K562 (cell line): ENCODE data around the gene CALM3. TPM values are rescaled to one million over a fixed set of nuclear protein-coding genes. Genes with fewer than 3 reads are reported as not detected.

ENCODE experiments used
- ARID4B ChIP-seq: sonication (generic); formaldehyde crosslinking; IDR thresholded peaks from 2 replicates; pipeline ENCODE4 v1.8.0; 2022; ENCODE audit warnings: mild to moderate bottlenecking, missing genetic modification reagents
- CREM ChIP-seq: IDR thresholded peaks from 2 replicates; pipeline ENCODE4 v1.6.1; 2014; ENCODE audit warnings: antibody characterized with exemption, low read depth
- ELF1 ChIP-seq: fragments of 200-800 bp; sonication (Bioruptor generic); IDR thresholded peaks from 2 replicates; pipeline ENCODE4 v1.6.1; 2016; ENCODE audit warnings: missing genetic modification characterization, missing compliant biosample characterization
- HDGF ChIP-seq: fragments of 450-650 bp; IDR thresholded peaks from 2 replicates; pipeline ENCODE4 v1.6.1; 2016
- LEF1 ChIP-seq: fragments of 450-650 bp; IDR thresholded peaks from 2 replicates; pipeline ENCODE4 v1.6.1; 2016; ENCODE audit warnings: mild to moderate bottlenecking
- NCOA6 ChIP-seq: fragments of 450-650 bp; IDR thresholded peaks from 2 replicates; pipeline ENCODE4 v1.6.1; 2017; ENCODE audit warnings: mild to moderate bottlenecking
- RCOR1 ChIP-seq, 2 experiments: IDR thresholded peaks; 2 replicates each; pipeline ENCODE4 v1.6.1; 2012; ENCODE audit warnings: low read depth in 2 of 2, low read length in 2 of 2, borderline replicate concordance in 1 of 2, improper control_type of control experiment in 1 of 2
- SIX5 ChIP-seq, 2 experiments: IDR thresholded peaks; 2 replicates each; pipeline ENCODE4 v1.6.1; 2011; ENCODE audit warnings: low read length in 2 of 2, borderline replicate concordance in 1 of 2, low read depth in 1 of 2, mild to moderate bottlenecking in 1 of 2, moderate library complexity in 1 of 2; ENCODE audit not compliant: insufficient read depth in 1 of 2
- TGIF2 ChIP-seq: sonication (generic); formaldehyde crosslinking; IDR thresholded peaks from 2 replicates; pipeline ENCODE4 v1.8.1; 2022; ENCODE audit warnings: mild to moderate bottlenecking, missing genetic modification reagents, moderate library complexity
- ZNF133 ChIP-seq: fragments of 250-450 bp; sonication (Bioruptor Pico); IDR thresholded peaks from 2 replicates; pipeline ENCODE4 v1.4.0; 2020; ENCODE audit warnings: mild to moderate bottlenecking
- ZNF507 ChIP-seq: conservative IDR thresholded peaks from 2 replicates; pipeline ENCODE4 v1.6.1; 2017; ENCODE audit warnings: missing genetic modification characterization, missing compliant biosample characterization
- ZNF717 ChIP-seq: fragments of 250-450 bp; sonication (Bioruptor Pico); IDR thresholded peaks from 2 replicates; pipeline ENCODE4 v1.5.0; 2021
- polyA plus RNA-seq, 8 experiments: library from polyadenylated mRNA; depleted of rRNA in 4 of 8; stranded (reverse) in 5 of 8; unstranded in 3 of 8; fragments of >200 nt; fragmentation: Nextera tagmentation in 2 of 8; fragmentation: Illumina TruSeq in 1 of 8; extraction: Ambion mirVana in 2 of 8; extraction: Trizol in 1 of 8; gene quantifications; 2 replicates each; pipeline versions ENCODE4 v1.2.1 to v1.2.3, GENCODE V29; 2011 to 2014; ENCODE audit warnings: inconsistent platforms in 1 of 8, missing spikeins in 1 of 8
- total RNA-seq, 7 experiments: library from RNA; depleted of rRNA in 6 of 7; stranded (reverse); fragments of >200 nt in 6 of 7; fragmentation: Illumina TruSeq in 2 of 7; extraction: Trizol in 2 of 7; gene quantifications; 2 replicates each; pipeline versions ENCODE4 v1.2.1 to v1.2.3, GENCODE V29; 2011 to 2021; ENCODE audit warnings: low replicate concordance in 1 of 7
- TF ChIP-seq, protein P1 (sequence below): sonication (generic); formaldehyde crosslinking; IDR thresholded peaks from 2 replicates; pipeline ENCODE4 v1.8.0; 2022; ENCODE audit warnings: mild to moderate bottlenecking, missing genetic modification reagents
- TF ChIP-seq, protein P2 (sequence below): sonication (generic); formaldehyde crosslinking; IDR thresholded peaks from 2 replicates; pipeline ENCODE4 v1.8.1; 2023; ENCODE audit warnings: mild to moderate bottlenecking, missing genetic modification reagents
- TF ChIP-seq, protein P3 (sequence below): fragments of 250-450 bp; sonication (Bioruptor Pico); IDR thresholded peaks from 2 replicates; pipeline ENCODE4 v1.8.0; 2021; ENCODE audit warnings: mild to moderate bottlenecking, moderate library complexity
- TF ChIP-seq, protein P4 (sequence below): fragments of 450-650 bp; IDR thresholded peaks from one replicate; pipeline ENCODE4 v1.6.1; 2018; ENCODE audit warnings: mild to moderate bottlenecking, moderate library complexity; ENCODE audit not compliant: partially characterized antibody

Gene CALM3
- total and polyA plus RNA-seq, 9 of the 15 experiments (the other 6 are each of a cell fraction or from before 2014, with no cell fraction given), result 34.6 to 350 (median 156) TPM

DNA sequence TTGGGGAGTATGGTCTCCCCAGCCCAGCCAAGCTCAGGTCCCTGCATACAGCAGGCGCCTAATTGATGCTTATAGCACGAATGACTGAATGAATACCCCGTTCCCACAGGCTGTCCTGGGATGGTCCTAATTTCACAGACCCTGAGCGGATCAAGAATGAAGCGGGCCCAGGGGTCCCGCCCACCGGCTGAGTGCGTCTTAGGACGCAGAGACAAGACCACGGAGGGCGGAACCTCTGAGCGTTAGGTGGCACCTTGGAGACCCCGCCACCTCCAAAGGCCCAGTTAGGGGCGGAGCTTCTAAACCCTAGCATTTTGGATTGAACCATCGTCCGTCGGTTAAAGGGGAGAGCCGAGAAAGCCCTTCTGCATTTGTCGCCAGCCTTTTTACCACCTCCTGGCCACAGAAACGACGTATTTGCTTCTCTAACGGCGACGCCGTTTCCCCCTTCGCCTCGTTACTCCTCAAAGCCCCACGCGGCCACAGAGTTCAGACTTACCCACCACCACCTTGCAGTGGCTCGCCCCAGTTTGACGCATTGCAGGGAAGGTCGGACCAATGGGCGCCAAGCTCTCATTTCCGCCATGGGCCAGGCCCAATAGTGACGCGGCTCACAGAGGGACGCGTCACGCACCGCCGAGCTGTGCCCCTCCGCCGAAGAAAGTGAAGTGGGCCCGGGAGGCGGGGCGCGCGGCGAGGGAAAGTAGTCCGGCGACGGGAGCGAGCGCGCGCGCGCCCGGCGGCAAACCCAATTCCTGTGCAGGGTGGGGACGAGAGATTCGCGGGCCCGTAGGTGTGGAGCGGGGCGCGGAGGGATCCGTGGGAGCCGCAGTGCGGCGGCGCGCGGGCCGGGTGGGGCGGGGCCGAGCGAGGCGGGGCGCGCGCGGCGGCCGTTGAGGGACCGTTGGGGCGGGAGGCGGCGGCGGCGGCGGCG, 479 bp upstream of the CALM3 start (continued):
- peak; percentile 93 for TF ChIP-seq CREM
- 0 out of 2 replicates have a peak, but pooled peaks have one; percentile 20 for TF ChIP-seq TGIF2 (CRISPR knock-in tag)
- TF ChIP-seq, protein P1, sequence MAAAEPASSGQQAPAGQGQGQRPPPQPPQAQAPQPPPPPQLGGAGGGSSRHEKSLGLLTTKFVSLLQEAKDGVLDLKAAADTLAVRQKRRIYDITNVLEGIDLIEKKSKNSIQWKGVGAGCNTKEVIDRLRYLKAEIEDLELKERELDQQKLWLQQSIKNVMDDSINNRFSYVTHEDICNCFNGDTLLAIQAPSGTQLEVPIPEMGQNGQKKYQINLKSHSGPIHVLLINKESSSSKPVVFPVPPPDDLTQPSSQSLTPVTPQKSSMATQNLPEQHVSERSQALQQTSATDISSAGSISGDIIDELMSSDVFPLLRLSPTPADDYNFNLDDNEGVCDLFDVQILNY (CRISPR knock-in tag), result no peak
- no peak for TF ChIP-seq HDGF
- TF ChIP-seq, protein P2, sequence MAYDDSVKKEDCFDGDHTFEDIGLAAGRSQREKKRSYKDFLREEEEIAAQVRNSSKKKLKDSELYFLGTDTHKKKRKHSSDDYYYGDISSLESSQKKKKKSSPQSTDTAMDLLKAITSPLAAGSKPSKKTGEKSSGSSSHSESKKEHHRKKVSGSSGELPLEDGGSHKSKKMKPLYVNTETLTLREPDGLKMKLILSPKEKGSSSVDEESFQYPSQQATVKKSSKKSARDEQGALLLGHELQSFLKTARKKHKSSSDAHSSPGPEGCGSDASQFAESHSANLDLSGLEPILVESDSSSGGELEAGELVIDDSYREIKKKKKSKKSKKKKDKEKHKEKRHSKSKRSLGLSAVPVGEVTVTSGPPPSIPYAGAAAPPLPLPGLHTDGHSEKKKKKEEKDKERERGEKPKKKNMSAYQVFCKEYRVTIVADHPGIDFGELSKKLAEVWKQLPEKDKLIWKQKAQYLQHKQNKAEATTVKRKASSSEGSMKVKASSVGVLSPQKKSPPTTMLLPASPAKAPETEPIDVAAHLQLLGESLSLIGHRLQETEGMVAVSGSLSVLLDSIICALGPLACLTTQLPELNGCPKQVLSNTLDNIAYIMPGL (CRISPR knock-in tag), result peak; percentile 88
- TF ChIP-seq ELF1 (tag), result peak; percentile 88
- TF ChIP-seq SIX5 (IDR thresholded peaks at IDR 0.05; ENCODE audit: borderline replicate concordance in 1 of 2, insufficient read depth in 1 of 2, low read depth in 1 of 2, low read length in 2 of 2), result peak in 1 of 2 experiments; percentile 22; a peak in 1 of 4 replicates
- TF ChIP-seq ZNF717 (CRISPR knock-in tag), result no peak
- no peak for TF ChIP-seq ZNF507 (tag)
- TF ChIP-seq ARID4B, result peak; percentile 60; the same call in 1 of the 2 replicates
- TF ChIP-seq NCOA6, result no peak
- TF ChIP-seq ZNF133 (CRISPR knock-in tag), result no peak
- TF ChIP-seq, protein P3, sequence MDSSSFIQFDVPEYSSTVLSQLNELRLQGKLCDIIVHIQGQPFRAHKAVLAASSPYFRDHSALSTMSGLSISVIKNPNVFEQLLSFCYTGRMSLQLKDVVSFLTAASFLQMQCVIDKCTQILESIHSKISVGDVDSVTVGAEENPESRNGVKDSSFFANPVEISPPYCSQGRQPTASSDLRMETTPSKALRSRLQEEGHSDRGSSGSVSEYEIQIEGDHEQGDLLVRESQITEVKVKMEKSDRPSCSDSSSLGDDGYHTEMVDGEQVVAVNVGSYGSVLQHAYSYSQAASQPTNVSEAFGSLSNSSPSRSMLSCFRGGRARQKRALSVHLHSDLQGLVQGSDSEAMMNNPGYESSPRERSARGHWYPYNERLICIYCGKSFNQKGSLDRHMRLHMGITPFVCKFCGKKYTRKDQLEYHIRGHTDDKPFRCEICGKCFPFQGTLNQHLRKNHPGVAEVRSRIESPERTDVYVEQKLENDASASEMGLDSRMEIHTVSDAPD (CRISPR knock-in tag), result no peak
- TF ChIP-seq, protein P4, sequence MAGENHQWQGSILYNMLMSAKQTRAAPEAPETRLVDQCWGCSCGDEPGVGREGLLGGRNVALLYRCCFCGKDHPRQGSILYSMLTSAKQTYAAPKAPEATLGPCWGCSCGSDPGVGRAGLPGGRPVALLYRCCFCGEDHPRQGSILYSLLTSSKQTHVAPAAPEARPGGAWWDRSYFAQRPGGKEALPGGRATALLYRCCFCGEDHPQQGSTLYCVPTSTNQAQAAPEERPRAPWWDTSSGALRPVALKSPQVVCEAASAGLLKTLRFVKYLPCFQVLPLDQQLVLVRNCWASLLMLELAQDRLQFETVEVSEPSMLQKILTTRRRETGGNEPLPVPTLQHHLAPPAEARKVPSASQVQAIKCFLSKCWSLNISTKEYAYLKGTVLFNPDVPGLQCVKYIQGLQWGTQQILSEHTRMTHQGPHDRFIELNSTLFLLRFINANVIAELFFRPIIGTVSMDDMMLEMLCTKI, result no peak
- TF ChIP-seq RCOR1 (IDR thresholded peaks at IDR 0.05; ENCODE audit: borderline replicate concordance in 1 of 2, low read depth in 2 of 2, low read length in 2 of 2), result peak in 1 of 2 experiments; percentile 65; a peak in 3 of 4 replicates
- peak; percentile 50; the same call in 1 of the 2 replicates for TF ChIP-seq LEF1
